Measurements from ENCODE around the gene PTCH1.

DNA sequence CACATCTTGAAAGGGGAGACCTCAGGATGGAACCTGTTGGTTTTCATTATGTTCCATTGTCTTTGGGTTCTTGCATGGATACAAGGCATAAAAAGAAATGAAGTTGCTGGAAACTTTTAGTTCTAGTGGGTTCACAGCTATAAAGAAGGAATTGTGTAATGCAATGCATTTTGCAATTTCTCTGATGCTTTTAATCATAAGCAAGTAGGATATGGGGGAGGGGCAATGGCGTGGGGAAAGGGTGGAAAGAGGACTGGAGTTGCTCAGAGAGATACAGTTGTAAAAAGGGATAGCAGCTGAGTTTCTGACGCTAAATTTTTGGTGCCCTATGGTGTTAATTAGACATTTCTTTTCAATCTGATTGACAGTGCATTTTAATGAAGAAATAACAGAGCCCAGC lies 110.7 kb downstream of the PTCH1 start:
- TF ChIP-seq, protein P1, sequence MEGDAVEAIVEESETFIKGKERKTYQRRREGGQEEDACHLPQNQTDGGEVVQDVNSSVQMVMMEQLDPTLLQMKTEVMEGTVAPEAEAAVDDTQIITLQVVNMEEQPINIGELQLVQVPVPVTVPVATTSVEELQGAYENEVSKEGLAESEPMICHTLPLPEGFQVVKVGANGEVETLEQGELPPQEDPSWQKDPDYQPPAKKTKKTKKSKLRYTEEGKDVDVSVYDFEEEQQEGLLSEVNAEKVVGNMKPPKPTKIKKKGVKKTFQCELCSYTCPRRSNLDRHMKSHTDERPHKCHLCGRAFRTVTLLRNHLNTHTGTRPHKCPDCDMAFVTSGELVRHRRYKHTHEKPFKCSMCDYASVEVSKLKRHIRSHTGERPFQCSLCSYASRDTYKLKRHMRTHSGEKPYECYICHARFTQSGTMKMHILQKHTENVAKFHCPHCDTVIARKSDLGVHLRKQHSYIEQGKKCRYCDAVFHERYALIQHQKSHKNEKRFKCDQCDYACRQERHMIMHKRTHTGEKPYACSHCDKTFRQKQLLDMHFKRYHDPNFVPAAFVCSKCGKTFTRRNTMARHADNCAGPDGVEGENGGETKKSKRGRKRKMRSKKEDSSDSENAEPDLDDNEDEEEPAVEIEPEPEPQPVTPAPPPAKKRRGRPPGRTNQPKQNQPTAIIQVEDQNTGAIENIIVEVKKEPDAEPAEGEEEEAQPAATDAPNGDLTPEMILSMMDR (IDR thresholded peaks at IDR 0.05; ENCODE audit: borderline replicate concordance, extremely low read depth, low read length, poor library complexity, severe bottlenecking): no peak
- TF ChIP-seq EZH2 (IDR thresholded peaks at IDR 0.05; ENCODE audit: borderline replicate concordance, low read depth, low read length, severe bottlenecking): no peak
